Keratinocyte (primary cell): ENCODE measurements around the gene JOSD1.

Source experiments
- CTCF ChIP-seq, 3 experiments: IDR thresholded peaks in 1 of 3; conservative IDR thresholded peaks in 1 of 3; optimal IDR thresholded peaks in 1 of 3; 2 replicates in 2 of 3; 3 replicates in 1 of 3; pipeline versions ENCODE3 to v1.5.1; 2011; ENCODE audit warnings: low read length in 3 of 3, mild to moderate bottlenecking in 3 of 3, moderate library complexity in 2 of 3, control low read depth in 1 of 3, inconsistent platforms in 1 of 3; ENCODE audit not compliant: insufficient read depth in 2 of 3; ENCODE audit errors: extremely low read depth in 1 of 3
- EZH2 ChIP-seq: IDR thresholded peaks from one replicate; pipeline ENCODE4 v1.6.1; 2012; ENCODE audit warnings: inconsistent platforms, mild to moderate bottlenecking, low read length, moderate library complexity

GRCh38 chr22:38731703-38732161, 31.0 kb upstream of the JOSD1 start:
- no peak for TF ChIP-seq CTCF (optimal IDR thresholded peaks at IDR 0.05 in 1 of 3, IDR thresholded peaks at IDR 0.05 in 1 of 3, conservative IDR thresholded peaks at IDR 0.05 in 1 of 3; ENCODE audit: extremely low read depth in 1 of 3, insufficient read depth in 2 of 3, low read length in 3 of 3)
- no peak for TF ChIP-seq EZH2
